HEK293 (cell line): ENCODE results near the gene GNAZ.

Source experiments
- REST ChIP-seq: fragments of 450-650 bp; formaldehyde crosslinking; IDR thresholded peaks from 2 replicates; pipeline ENCODE4 v1.5.1; 2016; ENCODE audit warnings: missing biosample characterization, missing genetic modification characterization
- TCF7L2 ChIP-seq: IDR thresholded peaks from 2 replicates; pipeline ENCODE4 v1.6.1; 2011; ENCODE audit warnings: low read depth, mild to moderate bottlenecking, inconsistent platforms, low read length, moderate library complexity, borderline replicate concordance
- ZNF121 ChIP-seq: fragments of 450-650 bp; formaldehyde crosslinking; IDR thresholded peaks from 2 replicates; pipeline ENCODE4 v1.5.1; 2016; ENCODE audit warnings: missing biosample characterization, missing genetic modification characterization
- ZNF132 ChIP-seq: fragments of 450-650 bp; formaldehyde crosslinking; IDR thresholded peaks from 2 replicates; pipeline ENCODE4 v1.5.1; 2017; ENCODE audit warnings: missing biosample characterization, missing genetic modification characterization, borderline replicate concordance
- ZNF146 ChIP-seq: fragments of 450-650 bp; formaldehyde crosslinking; IDR thresholded peaks from 2 replicates; pipeline ENCODE4 v1.5.1; 2016; ENCODE audit warnings: missing biosample characterization, missing genetic modification characterization
- ZNF311 ChIP-seq: fragments of 450-650 bp; formaldehyde crosslinking; IDR thresholded peaks from 2 replicates; pipeline ENCODE4 v1.5.1; 2017; ENCODE audit warnings: missing biosample characterization, missing genetic modification characterization, borderline replicate concordance
- ZNF449 ChIP-seq: fragments of 450-650 bp; formaldehyde crosslinking; IDR thresholded peaks from 2 replicates; pipeline ENCODE4 v1.5.1; 2017; ENCODE audit warnings: missing biosample characterization, mild to moderate bottlenecking, missing genetic modification characterization, moderate library complexity
- ZNF513 ChIP-seq: fragments of 450-650 bp; IDR thresholded peaks from 2 replicates; pipeline ENCODE4 v1.5.1; 2018; ENCODE audit warnings: missing biosample characterization, missing genetic modification characterization
- TF ChIP-seq, protein P1 (sequence below): fragments of 450-650 bp; formaldehyde crosslinking; IDR thresholded peaks from 2 replicates; pipeline ENCODE4 v1.5.1; 2016; ENCODE audit warnings: missing biosample characterization, missing genetic modification characterization

- TF ChIP-seq ZNF449 (tag by site-specific recombination) (no peak), ZNF132 (tag by site-specific recombination) (no peak), TCF7L2 (no peak), REST (tag by site-specific recombination) (no peak), ZNF513 (no peak), ZNF146 (no peak), ZNF311 (no peak), ZNF121 (no peak)
- TF ChIP-seq, protein P1, sequence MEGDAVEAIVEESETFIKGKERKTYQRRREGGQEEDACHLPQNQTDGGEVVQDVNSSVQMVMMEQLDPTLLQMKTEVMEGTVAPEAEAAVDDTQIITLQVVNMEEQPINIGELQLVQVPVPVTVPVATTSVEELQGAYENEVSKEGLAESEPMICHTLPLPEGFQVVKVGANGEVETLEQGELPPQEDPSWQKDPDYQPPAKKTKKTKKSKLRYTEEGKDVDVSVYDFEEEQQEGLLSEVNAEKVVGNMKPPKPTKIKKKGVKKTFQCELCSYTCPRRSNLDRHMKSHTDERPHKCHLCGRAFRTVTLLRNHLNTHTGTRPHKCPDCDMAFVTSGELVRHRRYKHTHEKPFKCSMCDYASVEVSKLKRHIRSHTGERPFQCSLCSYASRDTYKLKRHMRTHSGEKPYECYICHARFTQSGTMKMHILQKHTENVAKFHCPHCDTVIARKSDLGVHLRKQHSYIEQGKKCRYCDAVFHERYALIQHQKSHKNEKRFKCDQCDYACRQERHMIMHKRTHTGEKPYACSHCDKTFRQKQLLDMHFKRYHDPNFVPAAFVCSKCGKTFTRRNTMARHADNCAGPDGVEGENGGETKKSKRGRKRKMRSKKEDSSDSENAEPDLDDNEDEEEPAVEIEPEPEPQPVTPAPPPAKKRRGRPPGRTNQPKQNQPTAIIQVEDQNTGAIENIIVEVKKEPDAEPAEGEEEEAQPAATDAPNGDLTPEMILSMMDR (tag by site-specific recombination) = no peak
These were observed 15.0 kb downstream of the GNAZ start for GRCh38 chr22:23085351-23085671.
